NCI-H526 treated with DMSO at 0.1 percent for 48 hours (cell line): ENCODE measurements around the gene DDO.
"Not testable (repeated sequence)": the region's sequence is repeated elsewhere in the genome, so short reads cannot be mapped to it uniquely, and the experiment has no call there.

ENCODE experiments used
- DNase-seq: peaks from one replicate; lab custom pipeline; 2025; lab: John Stamatoyannopoulos, UW

Gene DDO

GRCh38 chr6:110367825-110368224 is 47.5 kb downstream of the DDO start:
- no peak for DNase-seq

DNA sequence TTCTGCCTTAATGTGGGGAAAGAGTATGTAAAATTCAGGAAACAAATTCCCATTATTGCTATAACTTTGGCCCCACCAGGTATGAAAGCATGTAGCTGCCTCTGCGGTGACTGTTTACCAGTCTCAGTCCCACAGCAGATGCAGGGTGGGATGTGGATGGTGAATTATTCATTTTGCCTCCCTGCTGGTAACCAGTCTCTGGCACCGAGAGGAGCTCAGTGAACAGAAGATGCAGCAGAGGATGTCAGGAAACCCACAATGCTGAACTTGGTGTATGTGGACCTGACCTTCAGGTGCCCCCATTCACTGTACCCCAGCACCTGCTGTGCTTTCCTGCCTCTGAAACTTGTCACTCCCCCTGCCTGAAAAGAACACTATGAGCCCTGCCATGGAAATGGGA is 48.4 kb downstream of the DDO start:
- DNase-seq, result no peak

GRCh38 chr6:110366256-110366655 is 49.1 kb downstream of the DDO start:
- DNase-seq, result no peak

DNA sequence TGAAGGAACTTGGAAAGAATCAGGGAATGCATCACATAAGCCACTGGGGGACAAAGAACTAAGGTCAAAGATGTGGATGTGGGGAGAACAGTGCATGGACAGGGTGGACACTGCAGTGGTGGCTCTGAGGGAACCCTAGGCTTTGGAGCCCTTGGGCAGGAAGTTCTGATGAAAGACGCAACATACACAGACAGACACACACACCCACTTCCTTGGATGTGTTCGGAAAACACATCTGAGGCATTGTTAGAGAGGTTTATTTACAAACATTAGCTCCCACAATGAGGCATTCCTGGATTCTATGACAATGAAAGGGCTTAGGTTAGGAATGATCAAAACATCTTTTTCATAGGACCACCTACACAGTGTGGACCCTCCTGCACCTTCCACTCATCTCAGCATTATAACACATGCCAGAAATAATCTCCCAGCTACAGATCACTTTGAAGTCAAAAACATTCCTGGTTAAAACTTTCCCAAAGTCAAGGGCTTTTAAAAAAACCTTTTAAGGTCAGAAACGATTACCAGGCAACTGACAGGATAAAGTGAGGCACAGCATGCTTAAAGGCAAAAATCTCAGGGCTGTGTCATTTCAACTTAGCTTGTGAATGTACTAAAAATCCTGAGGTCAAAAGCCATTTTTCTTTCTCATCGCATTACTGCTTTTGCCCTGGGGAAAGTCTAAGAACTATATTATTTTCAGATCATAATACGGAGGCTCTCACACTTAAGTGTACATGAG is 50.8 kb downstream of the DDO start:
- no peak for DNase-seq

GRCh38 chr6:110363748-110364147 is 51.6 kb downstream of the DDO start:
- DNase-seq, result no peak

DNA sequence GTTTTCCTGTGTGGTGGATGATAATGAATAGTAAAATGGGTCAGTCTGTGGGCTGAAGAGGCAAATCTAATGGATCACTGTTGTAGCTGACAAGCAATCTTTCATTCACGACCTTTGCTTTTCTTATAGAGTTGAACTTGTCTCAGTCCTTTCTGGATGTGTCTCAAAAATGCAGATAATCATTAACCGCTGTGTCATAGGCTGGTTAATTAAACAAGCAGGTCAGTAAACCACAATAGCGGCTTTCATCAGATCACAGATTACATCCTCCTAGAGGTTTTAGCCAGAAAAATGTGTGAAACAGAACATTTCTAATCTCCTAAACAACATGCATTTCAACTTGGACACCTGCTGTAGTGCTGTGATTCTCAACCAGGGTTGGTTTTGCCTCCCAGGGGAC is 54.7 kb downstream of the DDO start:
- peak; percentile 94 for DNase-seq

GRCh38 chr6:110359556-110359955 is 55.8 kb downstream of the DDO start:
- peak; percentile 76 for DNase-seq

GRCh38 chr6:110358553-110359160 is 56.7 kb downstream of the DDO start:
- DNase-seq, result peak; percentile 68

- DNase-seq, result no peak
Measured at GRCh38 chr6:110357664-110358552, 57.5 kb downstream of the DDO start, which contains the start of gene METTL24. Gene METTL24 (minus strand): TSS chr6:110358349. CDS start chr6:110358272, 77 bp downstream.

- DNase-seq, result peak; percentile 79
Measured at GRCh38 chr6:110357298-110357663, 58.1 kb downstream of the DDO start.

- DNase-seq, result peak; percentile 79
Measured at GRCh38 chr6:110356778-110357177, 58.6 kb downstream of the DDO start.

DNA sequence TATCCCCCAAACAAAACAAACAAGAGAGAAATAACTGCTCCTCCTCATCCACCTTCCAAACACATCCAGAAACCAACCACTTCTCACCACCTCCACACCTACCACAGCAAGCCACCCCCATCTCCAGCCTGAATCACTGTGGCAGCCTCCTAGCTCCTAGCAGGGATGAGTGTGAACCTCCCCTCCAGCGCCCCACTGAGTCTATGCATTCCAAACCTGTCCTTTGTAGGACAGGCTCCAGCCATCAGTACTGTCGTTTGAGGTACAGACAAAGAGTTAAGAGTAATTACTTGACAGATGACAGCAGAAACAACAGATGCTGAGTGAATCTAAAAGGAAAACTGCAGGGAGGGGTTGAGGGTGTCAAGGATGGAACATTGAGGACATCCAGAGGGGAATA is 59.6 kb downstream of the DDO start:
- peak; percentile 79 for DNase-seq

DNA sequence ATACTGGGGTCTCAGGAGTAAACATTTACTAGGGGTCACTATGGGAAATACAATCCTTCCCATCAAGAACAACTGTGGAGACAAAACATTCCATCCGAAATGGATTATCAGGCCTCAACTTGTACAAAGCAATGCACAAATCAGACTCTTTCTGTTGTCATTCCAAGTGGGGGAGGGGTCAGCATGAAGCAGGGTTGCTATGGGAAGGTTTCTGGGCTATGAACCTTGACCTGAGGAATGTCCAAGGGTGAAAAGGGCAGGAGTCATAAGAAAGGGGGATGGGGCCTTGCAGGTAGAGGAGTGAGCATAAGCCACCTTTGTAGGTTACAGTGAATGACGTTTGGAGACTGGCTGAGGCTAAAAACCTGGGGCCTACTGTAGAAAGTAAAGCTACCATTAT is 60.4 kb downstream of the DDO start:
- DNase-seq, result peak; percentile 57

DNA sequence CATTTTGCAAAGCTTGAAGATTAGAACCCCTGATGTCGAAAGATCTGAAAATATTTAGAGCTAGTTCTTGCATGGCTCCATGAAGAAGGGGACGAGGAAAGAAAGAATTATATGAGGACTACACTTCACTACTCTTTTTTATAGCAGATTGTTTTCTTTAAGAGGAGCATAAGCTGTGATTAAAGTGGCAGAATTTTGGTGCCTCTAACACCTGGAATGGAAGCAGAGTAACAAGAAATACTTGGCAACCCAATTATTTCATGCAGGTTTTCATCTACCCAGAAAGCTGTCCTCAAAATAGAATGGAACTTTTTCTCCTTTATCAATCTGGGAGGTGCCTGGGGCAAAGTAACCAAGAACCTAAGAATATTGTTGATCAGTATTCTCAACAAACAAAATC is 61.2 kb downstream of the DDO start:
- peak; percentile 38 for DNase-seq

DNA sequence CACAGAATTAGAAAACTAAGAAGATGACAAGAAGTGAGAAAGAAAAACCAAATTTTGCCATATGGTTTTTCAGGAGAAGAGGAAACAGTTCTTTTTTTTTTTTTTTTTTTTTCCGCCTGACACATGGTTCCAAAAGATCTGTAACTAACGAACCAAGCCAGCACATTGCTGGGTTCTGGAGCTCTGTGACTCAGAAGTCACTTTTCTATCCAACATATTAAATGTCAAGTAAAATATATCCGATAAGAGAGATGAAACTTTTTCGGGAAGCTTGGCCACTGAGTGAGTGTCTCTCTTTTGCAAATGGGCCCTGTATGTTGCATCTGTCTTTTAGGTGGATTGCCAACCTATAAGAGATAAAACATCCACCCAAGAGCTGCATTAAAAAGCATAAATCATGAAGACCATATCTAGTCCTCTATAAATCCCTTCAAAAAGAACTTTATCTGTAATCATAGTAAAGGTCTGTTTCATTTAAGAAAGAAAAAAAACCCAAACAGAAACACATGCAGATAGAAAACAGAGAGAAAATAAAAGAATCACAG is 61.8 kb downstream of the DDO start:
- no peak for DNase-seq

DNA sequence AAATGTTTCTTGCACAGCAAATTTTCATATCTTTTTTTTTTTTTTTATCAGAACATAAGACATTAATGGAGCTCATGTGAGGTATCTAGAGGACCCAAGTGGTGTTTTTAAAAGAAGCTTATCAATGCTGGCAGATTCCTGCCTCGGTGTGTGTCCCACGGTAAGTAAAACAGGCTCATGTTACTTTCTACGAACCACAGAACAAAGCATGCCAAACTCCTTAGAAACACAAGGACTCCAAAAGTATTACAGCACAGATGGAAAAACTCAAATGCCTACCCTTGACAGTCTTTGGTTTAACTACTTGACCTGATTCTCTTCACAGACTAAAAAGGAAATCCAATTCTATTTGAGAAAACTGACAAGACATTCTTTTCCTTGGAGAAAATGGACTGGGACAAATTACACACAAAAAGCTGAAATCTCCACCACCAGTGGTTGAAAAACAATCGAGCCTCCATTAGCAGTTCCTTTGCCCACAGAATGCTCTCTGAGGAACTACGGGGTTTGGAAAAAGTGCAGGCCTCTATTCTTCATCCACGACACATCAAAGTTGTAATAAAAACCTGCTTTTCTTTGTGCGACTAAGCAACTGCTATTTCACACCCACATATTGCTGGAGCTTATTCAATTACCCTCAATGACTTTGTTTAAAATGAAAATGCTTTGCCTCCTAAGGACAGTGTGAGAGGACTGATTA is 62.7 kb downstream of the DDO start:
- peak; percentile 66 for DNase-seq

DNA sequence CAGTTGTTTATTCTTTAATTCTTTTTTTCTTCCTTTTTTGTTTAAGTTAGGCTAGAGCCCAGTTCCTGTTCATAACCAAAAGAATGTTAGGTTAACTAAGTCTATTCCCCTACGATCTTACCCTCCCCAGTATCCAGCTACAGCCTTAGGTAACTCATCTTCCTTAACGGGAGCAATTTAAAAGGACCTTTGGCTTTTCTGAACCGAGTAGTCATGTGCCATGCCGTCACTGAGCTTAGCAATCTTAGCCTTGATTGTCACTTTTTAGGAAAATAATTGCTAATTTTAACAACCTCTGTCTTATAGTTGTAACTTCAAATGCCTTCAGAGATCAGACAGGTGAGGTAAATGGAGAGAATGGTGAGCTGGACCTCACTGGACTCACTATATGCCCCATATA is 63.4 kb downstream of the DDO start:
- peak; percentile 30 for DNase-seq

DNA sequence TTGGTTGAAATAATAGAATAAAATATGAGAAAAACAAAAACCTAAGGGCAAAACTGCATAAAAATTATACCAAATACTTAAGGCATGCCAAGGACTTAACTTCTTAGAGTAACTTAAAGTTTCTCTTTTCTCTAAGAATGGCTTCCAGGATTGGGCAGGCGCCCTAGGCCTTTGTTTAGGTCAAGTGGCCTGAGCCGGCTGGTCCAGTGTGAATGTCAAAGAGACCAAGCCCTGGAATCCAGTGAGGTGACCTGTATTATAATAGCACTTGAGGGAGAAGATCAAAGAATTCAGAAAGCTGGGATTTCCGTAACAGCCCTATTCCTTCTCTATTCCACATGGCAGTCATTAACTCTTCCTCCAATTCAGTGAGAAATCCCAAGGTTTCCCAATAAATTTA is 63.8 kb downstream of the DDO start:
- no peak for DNase-seq

GRCh38 chr6:110350593-110350992 is 64.8 kb downstream of the DDO start:
- DNase-seq, result not testable (repeated sequence)

GRCh38 chr6:110348961-110349690 is 66.2 kb downstream of the DDO start:
- DNase-seq, result peak; percentile 68

- peak; percentile 97 for DNase-seq
Measured at GRCh38 chr6:110345025-110345424, 70.3 kb downstream of the DDO start.
